H1 (cell line): Measurements from ENCODE around the gene SIGLEC14. TPM values are rescaled to one million over a fixed set of nuclear protein-coding genes. Genes with fewer than 3 reads are reported as not detected.

Experiments used
- CTCF ChIA-PET: fragments of 300-600 bp; sonication (Branson Sonifier 250); formaldehyde crosslinking; loops from one replicate; lab custom pipeline; 2021; ENCODE audit not compliant: partially characterized antibody; lab: Charles Lee
- POLR2A ChIA-PET: fragments of 300-600 bp; sonication (Branson Sonifier 250); formaldehyde crosslinking; loops from one replicate; lab custom pipeline; 2021; ENCODE audit warnings: inconsistent platforms; ENCODE audit not compliant: partially characterized antibody; lab: Charles Lee
- DNase-seq, 2 experiments: peaks; one replicate each; pipeline versions ENCODE4 v3.0.0 to v3.0.0-alpha.2; 2010 to 2022; ENCODE audit warnings: low spot score in 2 of 2, low read depth in 1 of 2, mixed read lengths in 1 of 2
- FAIRE-seq: peaks from 2 replicates; lab custom pipeline; 2011; peaks lifted over from hg19 to GRCh38; lab: Jason Lieb, UNC
- H2AFZ ChIP-seq: 2 replicates; pipeline ENCODE4 v1.8.1; 2012; ENCODE audit warnings: low read length, inconsistent platforms
- H2AK5ac ChIP-seq: 2 replicates; pipeline ENCODE4 v1.6.1; 2013; ENCODE audit warnings: low read depth, low read length
- H2BK120ac ChIP-seq: replicated peaks from 2 replicates; pipeline ENCODE3; 2013; ENCODE audit warnings: low read depth, low read length, inconsistent platforms
- H2BK12ac ChIP-seq: 2 replicates; pipeline ENCODE4 v1.6.1; 2013; ENCODE audit warnings: low read depth, low read length
- H2BK15ac ChIP-seq: 2 replicates; pipeline ENCODE4 v1.6.1; 2013; ENCODE audit warnings: low read length
- H2BK20ac ChIP-seq: 2 replicates; pipeline ENCODE4 v1.6.1; 2013; ENCODE audit warnings: low read length
- H2BK5ac ChIP-seq: 2 replicates; pipeline ENCODE4 v1.6.1; 2013; ENCODE audit warnings: low read depth, low read length
- H3K14ac ChIP-seq: 2 replicates; pipeline ENCODE4 v1.6.1; 2013; ENCODE audit warnings: inconsistent platforms; ENCODE audit not compliant: insufficient read length
- H3K18ac ChIP-seq: 2 replicates; pipeline ENCODE4 v1.6.1; 2013; ENCODE audit warnings: low read length; ENCODE audit errors: extremely low read depth
- H3K23ac ChIP-seq: 2 replicates; pipeline ENCODE4 v1.6.1; 2013; ENCODE audit warnings: inconsistent platforms; ENCODE audit not compliant: insufficient read length
- H3K23me2 ChIP-seq: 2 replicates; pipeline ENCODE4 v1.6.1; 2013; ENCODE audit warnings: low read depth, low read length
- H3K27ac ChIP-seq: 2 replicates; pipeline ENCODE4 v1.6.1; 2011; ENCODE audit warnings: low read depth, low read length, inconsistent platforms
- H3K27me3 ChIP-seq, 4 experiments: replicated peaks in 1 of 4; 1 replicate in 1 of 4; 2 replicates in 3 of 4; pipeline versions ENCODE4 v1.6.1 to v1.8.1; 2011 to 2013; ENCODE audit warnings: low read length in 3 of 4, mild to moderate bottlenecking in 3 of 4, inconsistent platforms in 2 of 4, mixed read lengths in 2 of 4, moderate library complexity in 1 of 4; ENCODE audit not compliant: control insufficient read depth in 3 of 4, insufficient read depth in 3 of 4; ENCODE audit errors: extremely low read depth in 1 of 4
- H3K36me3 ChIP-seq, 4 experiments: 2 replicates each; pipeline versions ENCODE4 v1.6.1 to v1.8.1; 2011 to 2013; ENCODE audit warnings: mild to moderate bottlenecking in 4 of 4, low read length in 3 of 4, moderate library complexity in 2 of 4, control low read depth in 1 of 4, inconsistent platforms in 1 of 4; ENCODE audit not compliant: insufficient read depth in 4 of 4, control insufficient read depth in 2 of 4
- H3K4ac ChIP-seq: replicated peaks from 2 replicates; pipeline ENCODE3; 2013; ENCODE audit warnings: low read length, low read depth, mixed read lengths, inconsistent platforms; ENCODE audit not compliant: insufficient read length
- H3K4me1 ChIP-seq, 4 experiments: replicated peaks in 1 of 4; 1 replicate in 1 of 4; 2 replicates in 3 of 4; pipeline versions ENCODE4 v1.6.1 to v1.8.1; 2011 to 2013; ENCODE audit warnings: low read length in 3 of 4, inconsistent platforms in 2 of 4, mixed read lengths in 1 of 4; ENCODE audit not compliant: insufficient read depth in 4 of 4, control insufficient read depth in 3 of 4
- H3K4me2 ChIP-seq, 2 experiments: 2 replicates each; pipeline versions ENCODE4 v1.6.1 to v1.8.1; 2011 to 2013; ENCODE audit warnings: low read depth in 2 of 2, low read length in 2 of 2, control low read depth in 1 of 2, inconsistent platforms in 1 of 2, mild to moderate bottlenecking in 1 of 2; ENCODE audit not compliant: insufficient read depth in 1 of 2
- H3K4me3 ChIP-seq, 4 experiments: fragments of 200-600, 300-600 bp in 1 of 4; sonication (generic), shearing (Covaris generic), sonication (Bioruptor Twin) in 1 of 4; 2 replicates each; pipeline versions ENCODE4 v1.5.1 to v1.8.1; 2011 to 2016; ENCODE audit warnings: low read length in 4 of 4, low read depth in 3 of 4, control low read depth in 2 of 4, inconsistent platforms in 2 of 4, mild to moderate bottlenecking in 2 of 4, mixed read lengths in 1 of 4, moderate library complexity in 1 of 4; ENCODE audit not compliant: insufficient read depth in 2 of 4; ENCODE audit errors: extremely low read depth in 1 of 4
- H3K56ac ChIP-seq: replicated peaks from 2 replicates; pipeline ENCODE3; 2013; ENCODE audit warnings: low read depth, mild to moderate bottlenecking, mixed read lengths, low read length, inconsistent platforms; ENCODE audit not compliant: insufficient read length
- H3K79me1 ChIP-seq: 2 replicates; pipeline ENCODE4 v1.6.1; 2013; ENCODE audit warnings: low read depth, low read length, control low read depth
- H3K79me2 ChIP-seq, 2 experiments: 2 replicates each; pipeline versions ENCODE4 v1.6.1 to v1.8.1; 2012 to 2013; ENCODE audit warnings: low read length in 2 of 2, mild to moderate bottlenecking in 2 of 2, inconsistent platforms in 1 of 2; ENCODE audit not compliant: insufficient read depth in 2 of 2, control insufficient read depth in 1 of 2
- H3K9ac ChIP-seq, 4 experiments: replicated peaks in 1 of 4; 1 replicate in 1 of 4; 2 replicates in 3 of 4; pipeline versions ENCODE4 v1.6.1 to v1.8.1; 2011 to 2013; ENCODE audit warnings: low read depth in 3 of 4, low read length in 3 of 4, control low read depth in 2 of 4, mild to moderate bottlenecking in 2 of 4, moderate library complexity in 2 of 4, inconsistent platforms in 1 of 4; ENCODE audit errors: extremely low read depth in 1 of 4
- H3K9me3 ChIP-seq, 2 experiments: 2 replicates each; pipeline versions ENCODE4 v1.6.1 to v1.8.1; 2012 to 2013; ENCODE audit warnings: mild to moderate bottlenecking in 2 of 2, moderate library complexity in 2 of 2, control low read depth in 1 of 2, inconsistent platforms in 1 of 2, low read depth in 1 of 2, low read length in 1 of 2, mixed read lengths in 1 of 2; ENCODE audit not compliant: insufficient read depth in 2 of 2
- H4K20me1 ChIP-seq, 2 experiments: replicated peaks in 1 of 2; 2 replicates each; pipeline versions ENCODE3 to v1.8.1; 2011 to 2013; ENCODE audit warnings: inconsistent platforms in 2 of 2, low read length in 2 of 2, mild to moderate bottlenecking in 1 of 2; ENCODE audit not compliant: insufficient read depth in 2 of 2, control insufficient read depth in 1 of 2
- H4K5ac ChIP-seq: 2 replicates; pipeline ENCODE4 v1.6.1; 2013; ENCODE audit warnings: low read length, low read depth, mixed read lengths, inconsistent platforms; ENCODE audit not compliant: insufficient read length
- H4K8ac ChIP-seq: 2 replicates; pipeline ENCODE4 v1.8.0; 2013; ENCODE audit warnings: mild to moderate bottlenecking, moderate library complexity, low read length, inconsistent platforms; ENCODE audit not compliant: insufficient read depth; ENCODE audit errors: extremely low read depth
- H4K91ac ChIP-seq: replicated peaks from 2 replicates; pipeline ENCODE3; 2013; ENCODE audit warnings: low read length, mixed read lengths, inconsistent platforms; ENCODE audit not compliant: insufficient read length
- EZH2 ChIP-seq: fragments of 200-600 bp; sonication (generic); IDR thresholded peaks from 2 replicates; pipeline ENCODE4 v1.7.1; 2012; ENCODE audit warnings: low read depth, mild to moderate bottlenecking, moderate library complexity, low read length, inconsistent platforms; ENCODE audit not compliant: severe bottlenecking
- KDM1A ChIP-seq: fragments of 200-600, 300-600 bp; sonication (generic); IDR thresholded peaks from 2 replicates; pipeline ENCODE4 v1.7.1; 2016; ENCODE audit warnings: mild to moderate bottlenecking, low read length, borderline replicate concordance
- KDM5A ChIP-seq: fragments of 200-600 bp; IDR thresholded peaks from 2 replicates; pipeline ENCODE4 v1.7.1; 2012; ENCODE audit warnings: mild to moderate bottlenecking, low read length, inconsistent platforms, mixed read lengths
- RNF2 ChIP-seq: fragments of 200-900, 300-1000 bp; sonication (generic); IDR thresholded peaks from 2 replicates; pipeline ENCODE4 v1.7.1; 2016; ENCODE audit warnings: borderline replicate concordance, low read depth, mild to moderate bottlenecking, antibody characterized with exemption, low read length; ENCODE audit not compliant: poor library complexity, severe bottlenecking; ENCODE audit errors: missing control alignments
- SIRT6 ChIP-seq: IDR thresholded peaks from one replicate; pipeline ENCODE4 v1.7.1; 2012; ENCODE audit warnings: low read length, inconsistent platforms
- TAF1 ChIP-seq: IDR thresholded peaks from 2 replicates; pipeline ENCODE4 v1.6.1; 2011; ENCODE audit warnings: mild to moderate bottlenecking, low read depth, low read length
- TEAD4 ChIP-seq: IDR thresholded peaks from 2 replicates; pipeline ENCODE4 v1.6.1; 2012; ENCODE audit warnings: low read depth, low read length, inconsistent platforms, mixed read lengths
- WGBS, 2 experiments: shearing (Covaris generic) in 1 of 2; methylation state at CpG; one replicate each; pipeline versions ENCODE4 v1.1.6 to v1.1.7; 2013 to 2015; ENCODE audit warnings: low lambda C conversion rate in 2 of 2, mixed read lengths in 2 of 2, inconsistent platforms in 1 of 2, low coverage in 1 of 2, missing lambda C conversion rate in 1 of 2; ENCODE audit not compliant: insufficient replicate concordance in 2 of 2, insufficient coverage in 1 of 2, insufficient read length in 1 of 2; ENCODE audit errors: extremely low coverage in 1 of 2, missing lambda C conversion rate in 1 of 2; 5-methylcytosine and 5-hydroxymethylcytosine counted together
- polyA plus RNA-seq, 7 experiments: library from polyadenylated mRNA; depleted of rRNA in 3 of 7; stranded (reverse) in 5 of 7; unstranded in 2 of 7; fragments of >200 nt in 5 of 7; fragments of 200-250 nt in 2 of 7; gene quantifications; 1 replicate in 5 of 7; 2 replicates in 1 of 7; 4 replicates in 1 of 7; pipeline versions ENCODE4 v1.2.1 to v1.2.3, GENCODE V29; 2011 to 2013; ENCODE audit warnings: missing spikeins in 2 of 7, mixed read lengths in 2 of 7
- total RNA-seq: library from RNA; stranded (reverse); fragmentation: NEBNext Ultra II Directional; extraction: Animal tissue kit (Norgen Biotek cat#: 25700); gene quantifications from 2 replicates; pipeline ENCODE4 v1.2.1, GENCODE V29; 2021

Gene SIGLEC14
- total and polyA plus RNA-seq, 2 of the 8 experiments (the other 6 are each of a cell fraction or from before 2014, with no cell fraction given), result not detected

DNA sequence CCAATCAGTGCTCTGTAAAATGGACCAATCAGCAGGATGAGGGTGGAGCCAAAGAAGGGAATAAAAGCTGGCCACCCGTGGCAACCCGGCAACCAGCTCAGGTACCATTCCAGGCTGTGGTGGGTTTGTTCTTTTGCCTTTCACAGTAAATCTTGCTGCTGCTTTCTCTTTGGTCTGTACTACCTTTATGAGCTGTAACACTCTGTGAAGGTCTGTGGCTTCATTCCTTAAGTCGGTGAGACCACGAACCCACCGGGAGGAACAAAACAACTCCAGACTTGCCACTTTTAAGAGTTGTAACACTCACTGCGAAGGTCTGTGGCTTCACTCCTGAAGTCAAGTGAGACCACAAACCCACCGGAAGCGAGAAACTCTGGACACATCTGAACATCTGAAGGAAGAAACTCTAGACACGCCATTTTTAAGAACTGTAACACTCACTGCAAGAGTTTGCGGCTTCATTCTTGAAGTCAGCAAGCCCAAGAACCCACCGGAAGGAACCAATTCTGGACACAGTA, 30.0 kb upstream of the SIGLEC14 start:
- Histone ChIP-seq H4K20me1 (no peaks in the 10 kb centered on the region), H2BK15ac (no peak overlapping the region), H3K27me3 (0 out of 7 replicates have a peak, but pooled peaks cover 0 to 2% (median 0%) of the 10 kb centered on the region in 4 experiments), H3K23me2 (no peaks in the 10 kb centered on the region), H3K9ac (no peak overlapping the region), H3K79me2 (no peaks in the 10 kb centered on the region), H3K4me1 (no peaks in the 10 kb centered on the region), H3K79me1 (no peaks in the 10 kb centered on the region), H3K4me3 (no peak overlapping the region), H4K8ac (no peak overlapping the region), H3K4ac (no peak overlapping the region), H3K9me3 (no peaks in the 10 kb centered on the region), H3K36me3 (no peaks in the 10 kb centered on the region), H3K23ac (no peak overlapping the region), H2BK5ac (no peak overlapping the region), H3K18ac (no peak overlapping the region), H2BK120ac (no peak overlapping the region), H3K56ac (no peak overlapping the region), H2BK12ac (no peak overlapping the region), H3K4me2 (no peak overlapping the region), H3K27ac (no peak overlapping the region), H2BK20ac (no peak overlapping the region), H2AFZ (no peak overlapping the region), H2AK5ac (no peak overlapping the region), H4K91ac (no peak overlapping the region), H3K14ac (no peak overlapping the region), H4K5ac (no peak overlapping the region)
- no peak for DNase-seq
- FAIRE-seq, result no peak
- CTCF ChIA-PET, result interaction anchor here (0.6 to 4.4 kb wide), 15 partner anchors 8 to 256 kb away, joined by 3 to 29 read pairs (median 5); no protein-coding TSS in a partner anchor
- TF ChIP-seq RNF2, result no peak
- no peak for TF ChIP-seq TEAD4
- TF ChIP-seq SIRT6, result no peak
- TF ChIP-seq KDM5A, result no peak
- TF ChIP-seq KDM1A, result no peak
- no peak for TF ChIP-seq TAF1
- TF ChIP-seq EZH2, result no peak
- WGBS, 2 experiments, result 76% methylated on average over 10 of the region's 11 CpGs; no CpG with 5 or more reads in 1 of the 2 experiments
- POLR2A ChIA-PET, result no interaction called here
